ENCODE measurements around the gene GOLGA5.
A peak's percentile ranks its signal among the peaks of the same experiment; 100 is the strongest.

Gene GOLGA5

DNA sequence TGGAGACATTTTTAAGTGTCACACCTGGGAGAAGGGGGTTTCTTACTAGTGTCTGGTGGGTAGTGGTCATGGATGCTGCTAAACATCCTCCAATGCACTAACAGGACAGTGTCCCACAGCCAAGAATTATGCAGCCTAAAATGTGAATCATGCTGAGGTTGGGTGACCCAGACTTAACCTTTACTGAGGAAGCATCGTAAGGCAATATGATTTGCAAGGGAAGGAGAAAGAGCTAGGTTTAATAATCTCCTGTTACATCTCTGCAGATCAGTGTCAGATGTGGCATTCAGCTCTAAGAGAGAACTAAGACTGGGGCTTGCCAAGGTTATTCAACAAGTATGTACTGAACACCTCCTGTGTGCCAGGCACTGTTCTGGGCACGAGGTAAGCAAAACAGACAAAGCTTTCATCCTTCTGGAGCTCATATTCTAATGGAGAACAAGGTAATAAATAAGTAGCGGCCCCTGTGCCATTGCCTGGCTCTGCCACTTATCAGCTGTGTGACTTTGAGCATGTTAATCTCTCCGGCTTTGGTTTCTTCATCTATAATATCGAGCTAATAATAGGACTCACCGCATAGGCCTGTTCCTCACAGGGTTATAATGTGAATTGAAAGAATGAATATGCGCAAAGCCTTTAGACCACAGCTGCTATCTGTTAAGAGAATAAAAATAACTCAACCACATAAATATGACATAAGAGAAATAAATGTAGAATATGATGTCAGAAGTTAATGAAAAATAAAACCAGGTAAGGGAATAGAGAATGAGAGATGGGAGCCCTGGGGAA, 13.5 kb upstream of the GOLGA5 start:
- Histone ChIP-seq H3K9me3 (ENCODE audit: low read length) (no peaks in the 10 kb centered on the region), H4K20me1 (ENCODE audit: insufficient read depth, low read length) (no peaks in the 10 kb centered on the region), H3K79me2 (ENCODE audit: insufficient read depth, low read length) (no peaks in the 10 kb centered on the region), H3K36me3 (ENCODE audit: insufficient read depth, low read length) (no peaks in the 10 kb centered on the region), H3K4me2 (ENCODE audit: low read length) (no peak overlapping the region), H3K9ac (ENCODE audit: low read length) (no peak overlapping the region), H3F3A (ENCODE audit: insufficient read depth, low read length) (no peaks in the 10 kb centered on the region), H3K4me3 (ENCODE audit: low read depth, low read length, poor library complexity, severe bottlenecking) (no peak overlapping the region), H2AFZ (ENCODE audit: low read length) (no peak overlapping the region), H3K27me3 (ENCODE audit: insufficient read depth, low read length) (no peaks in the 10 kb centered on the region), H3K27ac (ENCODE audit: low read depth, low read length, poor library complexity, severe bottlenecking) (no peak overlapping the region), H3K9me2 (ENCODE audit: low read depth, low read length) (no peaks in the 10 kb centered on the region), H3K4me1 (ENCODE audit: insufficient read depth, low read length, severe bottlenecking) (no peaks in the 10 kb centered on the region)
- TF ChIP-seq, protein P1, sequence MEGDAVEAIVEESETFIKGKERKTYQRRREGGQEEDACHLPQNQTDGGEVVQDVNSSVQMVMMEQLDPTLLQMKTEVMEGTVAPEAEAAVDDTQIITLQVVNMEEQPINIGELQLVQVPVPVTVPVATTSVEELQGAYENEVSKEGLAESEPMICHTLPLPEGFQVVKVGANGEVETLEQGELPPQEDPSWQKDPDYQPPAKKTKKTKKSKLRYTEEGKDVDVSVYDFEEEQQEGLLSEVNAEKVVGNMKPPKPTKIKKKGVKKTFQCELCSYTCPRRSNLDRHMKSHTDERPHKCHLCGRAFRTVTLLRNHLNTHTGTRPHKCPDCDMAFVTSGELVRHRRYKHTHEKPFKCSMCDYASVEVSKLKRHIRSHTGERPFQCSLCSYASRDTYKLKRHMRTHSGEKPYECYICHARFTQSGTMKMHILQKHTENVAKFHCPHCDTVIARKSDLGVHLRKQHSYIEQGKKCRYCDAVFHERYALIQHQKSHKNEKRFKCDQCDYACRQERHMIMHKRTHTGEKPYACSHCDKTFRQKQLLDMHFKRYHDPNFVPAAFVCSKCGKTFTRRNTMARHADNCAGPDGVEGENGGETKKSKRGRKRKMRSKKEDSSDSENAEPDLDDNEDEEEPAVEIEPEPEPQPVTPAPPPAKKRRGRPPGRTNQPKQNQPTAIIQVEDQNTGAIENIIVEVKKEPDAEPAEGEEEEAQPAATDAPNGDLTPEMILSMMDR (IDR thresholded peaks at IDR 0.05; ENCODE audit: low read length) = no peak
- TF ChIP-seq EZH2 (IDR thresholded peaks at IDR 0.05; ENCODE audit: borderline replicate concordance, low read length) = no peak

DNA sequence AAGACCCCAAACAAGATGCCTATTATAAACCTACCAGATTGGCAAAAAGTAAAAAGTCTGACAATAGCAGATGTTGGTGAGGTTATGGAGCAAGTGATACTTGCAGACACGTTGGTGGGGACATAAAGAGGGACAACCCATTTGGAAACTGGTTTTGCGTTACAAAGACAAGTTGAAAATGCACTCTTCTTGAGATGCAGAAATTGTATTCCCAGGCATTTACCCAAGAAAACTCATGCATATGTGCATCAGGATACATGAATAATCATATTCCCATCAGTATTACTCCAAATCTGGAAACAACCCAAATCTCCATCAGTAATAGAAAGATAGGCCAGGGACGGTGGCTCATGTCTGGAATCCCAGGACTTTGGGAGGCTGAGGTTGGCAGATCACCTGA, 12.8 kb upstream of the GOLGA5 start:
- no peak overlapping the region for H2AFZ ChIP-seq (ENCODE audit: low read length)
- no peaks in the 10 kb centered on the region for H3K27me3 ChIP-seq (ENCODE audit: insufficient read depth, low read length)
- no peaks in the 10 kb centered on the region for H3K9me2 ChIP-seq (ENCODE audit: low read depth, low read length)
- no peaks in the 10 kb centered on the region for H4K20me1 ChIP-seq (ENCODE audit: insufficient read depth, low read length)
- H3K4me1 ChIP-seq (ENCODE audit: insufficient read depth, low read length, severe bottlenecking) = no peaks in the 10 kb centered on the region
- H3K36me3 ChIP-seq (ENCODE audit: insufficient read depth, low read length) = no peaks in the 10 kb centered on the region
- no peaks in the 10 kb centered on the region for H3K9me3 ChIP-seq (ENCODE audit: low read length)
- H3K27ac ChIP-seq (ENCODE audit: low read depth, low read length, poor library complexity, severe bottlenecking) = no peak overlapping the region
- no peak overlapping the region for H3K9ac ChIP-seq (ENCODE audit: low read length)
- no peak for TF ChIP-seq EZH2 (IDR thresholded peaks at IDR 0.05; ENCODE audit: borderline replicate concordance, low read length)
- TF ChIP-seq, protein P1 (IDR thresholded peaks at IDR 0.05; ENCODE audit: low read length) = no peak
- H3K79me2 ChIP-seq (ENCODE audit: insufficient read depth, low read length) = no peaks in the 10 kb centered on the region
- no peak overlapping the region for H3K4me3 ChIP-seq (ENCODE audit: low read depth, low read length, poor library complexity, severe bottlenecking)
- H3F3A ChIP-seq (ENCODE audit: insufficient read depth, low read length) = no peaks in the 10 kb centered on the region
- no peak overlapping the region for H3K4me2 ChIP-seq (ENCODE audit: low read length)

GRCh38 chr14:92783813-92784431, 10.2 kb upstream of the GOLGA5 start:
- Histone ChIP-seq H4K20me1 (ENCODE audit: insufficient read depth, low read length) (no peaks in the 10 kb centered on the region), H3K79me2 (ENCODE audit: insufficient read depth, low read length) (no peaks in the 10 kb centered on the region), H3K9ac (ENCODE audit: low read length) (no peak overlapping the region), H3F3A (ENCODE audit: insufficient read depth, low read length) (no peaks in the 10 kb centered on the region), H3K4me2 (ENCODE audit: low read length) (no peak overlapping the region), H2AFZ (ENCODE audit: low read length) (no peak overlapping the region), H3K27ac (ENCODE audit: low read depth, low read length, poor library complexity, severe bottlenecking) (no peak overlapping the region), H3K9me3 (ENCODE audit: low read length) (peaks cover 2% of the 10 kb centered on the region; the same call in 1 of the 2 replicates), H3K27me3 (ENCODE audit: insufficient read depth, low read length) (no peaks in the 10 kb centered on the region), H3K4me3 (ENCODE audit: low read depth, low read length, poor library complexity, severe bottlenecking) (no peak overlapping the region), H3K9me2 (ENCODE audit: low read depth, low read length) (no peaks in the 10 kb centered on the region), H3K4me1 (ENCODE audit: insufficient read depth, low read length, severe bottlenecking) (no peaks in the 10 kb centered on the region), H3K36me3 (ENCODE audit: insufficient read depth, low read length) (no peaks in the 10 kb centered on the region)
- TF ChIP-seq EZH2 (IDR thresholded peaks at IDR 0.05; ENCODE audit: borderline replicate concordance, low read length) = no peak
- TF ChIP-seq, protein P1 (IDR thresholded peaks at IDR 0.05; ENCODE audit: low read length) = peak; percentile 65
